DMS153 (cell line): ENCODE results near the gene TLR2.
A peak's percentile ranks its signal among the peaks of the same experiment; 100 is the strongest.

Experiments
- DNase-seq: peaks from one replicate; lab custom pipeline; 2025; lab: John Stamatoyannopoulos, UW

Gene TLR2

DNA sequence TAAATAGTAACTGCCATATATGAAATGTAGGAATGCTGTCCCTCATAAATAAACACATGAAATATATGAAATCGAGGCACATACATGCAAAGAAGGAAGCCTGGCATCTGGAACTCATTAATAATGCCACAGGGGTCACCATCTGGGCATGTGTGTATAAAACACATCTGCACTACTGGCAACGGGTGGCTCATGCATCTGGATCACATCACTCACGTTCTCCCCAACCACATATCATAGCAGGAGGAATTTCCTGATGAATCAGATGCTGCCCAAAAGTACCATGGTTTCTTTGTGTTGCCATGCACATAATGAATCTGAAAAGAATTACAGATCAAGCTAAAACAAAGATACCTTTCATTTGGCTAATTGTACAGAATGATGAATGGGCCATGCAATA lies 47.2 kb downstream of the TLR2 start:
- DNase-seq, result no peak

DNA sequence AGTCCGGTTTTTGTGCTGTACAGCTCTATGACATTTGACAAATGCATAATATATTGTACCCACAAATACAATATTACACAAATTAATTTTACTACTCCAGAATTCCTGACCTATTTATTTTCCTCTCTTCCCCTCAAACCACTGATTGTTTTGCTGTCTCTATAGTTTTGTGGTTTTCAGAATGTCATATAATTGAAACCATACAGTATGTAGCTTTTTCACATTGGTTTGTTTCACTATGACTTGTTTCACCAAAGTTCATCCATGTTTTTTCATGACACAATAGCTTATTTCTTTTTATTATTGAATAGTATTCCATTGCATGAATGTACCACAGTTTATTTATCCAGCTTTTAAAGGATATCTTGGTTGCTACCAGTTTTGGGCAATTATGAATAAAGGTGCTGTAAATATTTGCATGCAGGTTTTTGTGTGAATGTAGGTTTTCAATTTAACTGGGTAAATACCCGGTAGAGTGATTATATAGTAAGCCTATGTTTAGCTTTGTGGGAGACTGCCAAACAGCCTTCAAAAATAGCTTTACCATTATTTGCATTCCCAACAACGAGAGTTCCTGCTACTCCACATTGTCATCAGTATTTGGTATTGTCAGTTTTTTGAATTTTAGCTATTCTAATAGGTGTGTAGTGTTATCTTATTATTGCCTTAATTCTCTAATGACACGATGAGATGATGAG lies 49.8 kb downstream of the TLR2 start:
- DNase-seq, result no peak

DNA sequence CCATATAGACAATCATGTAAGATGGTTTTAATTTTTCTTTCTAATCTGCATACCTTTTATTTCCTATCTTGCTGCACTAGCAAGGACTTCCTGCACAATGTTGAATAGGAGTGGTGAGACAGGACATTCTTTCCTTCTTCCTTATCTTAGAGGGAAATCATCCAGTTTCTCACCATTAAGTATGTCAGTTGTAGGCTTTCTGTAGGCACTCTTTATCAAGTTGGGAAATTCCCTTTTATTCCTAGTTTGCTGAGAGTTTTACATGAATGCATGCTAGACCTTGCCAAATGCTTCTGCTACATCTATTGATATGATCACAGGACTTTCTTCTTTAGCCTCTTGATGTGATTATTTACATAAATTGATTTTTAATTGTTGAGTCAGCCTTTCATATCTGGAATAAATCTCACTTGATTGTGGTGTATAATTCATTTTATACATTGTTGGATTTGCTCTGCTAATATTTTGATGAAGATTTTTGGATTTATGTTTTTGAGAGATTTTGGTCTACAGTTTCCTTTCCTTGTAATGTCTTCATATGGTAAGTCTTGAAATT lies 51.9 kb downstream of the TLR2 start:
- DNase-seq, result no peak

DNA sequence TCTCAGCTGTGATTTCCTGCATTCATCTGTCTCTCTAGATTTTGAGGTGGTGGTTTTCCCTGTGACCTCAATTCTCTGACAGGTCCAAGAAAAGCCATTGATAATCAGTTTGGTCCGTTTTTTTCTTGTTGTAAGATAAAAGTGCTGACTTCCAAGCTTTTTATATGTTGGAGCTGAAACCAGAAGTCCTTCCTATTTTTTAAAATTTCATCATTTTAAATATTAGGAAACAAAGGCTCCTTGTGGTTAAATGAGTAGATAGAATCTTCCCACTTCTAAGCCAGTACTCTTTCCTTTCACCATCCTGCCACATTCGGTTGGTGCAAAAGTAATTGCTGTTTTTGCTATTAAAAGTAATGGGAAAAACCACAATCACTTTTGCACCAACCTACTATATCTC lies 57.5 kb downstream of the TLR2 start:
- DNase-seq, result no peak

DNA sequence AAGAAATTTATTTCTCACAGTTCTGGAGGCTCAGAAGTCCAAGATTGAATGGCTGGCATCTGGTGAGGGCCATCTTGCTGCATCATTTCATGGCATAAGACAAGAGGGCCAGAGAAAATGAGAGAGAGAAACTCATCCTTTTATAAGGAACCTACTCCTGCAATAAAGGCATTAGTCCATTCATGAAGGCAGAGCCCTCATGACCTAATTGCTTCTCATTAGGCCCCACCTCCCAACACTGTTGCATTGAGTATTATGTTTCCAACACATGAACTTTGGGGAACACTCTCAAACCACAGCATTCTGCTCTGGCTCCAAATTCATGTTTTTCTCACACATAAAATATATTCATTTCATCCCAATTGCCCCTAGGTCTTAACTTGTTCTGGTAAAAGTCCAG lies 61.6 kb downstream of the TLR2 start:
- DNase-seq, result no peak

DNA sequence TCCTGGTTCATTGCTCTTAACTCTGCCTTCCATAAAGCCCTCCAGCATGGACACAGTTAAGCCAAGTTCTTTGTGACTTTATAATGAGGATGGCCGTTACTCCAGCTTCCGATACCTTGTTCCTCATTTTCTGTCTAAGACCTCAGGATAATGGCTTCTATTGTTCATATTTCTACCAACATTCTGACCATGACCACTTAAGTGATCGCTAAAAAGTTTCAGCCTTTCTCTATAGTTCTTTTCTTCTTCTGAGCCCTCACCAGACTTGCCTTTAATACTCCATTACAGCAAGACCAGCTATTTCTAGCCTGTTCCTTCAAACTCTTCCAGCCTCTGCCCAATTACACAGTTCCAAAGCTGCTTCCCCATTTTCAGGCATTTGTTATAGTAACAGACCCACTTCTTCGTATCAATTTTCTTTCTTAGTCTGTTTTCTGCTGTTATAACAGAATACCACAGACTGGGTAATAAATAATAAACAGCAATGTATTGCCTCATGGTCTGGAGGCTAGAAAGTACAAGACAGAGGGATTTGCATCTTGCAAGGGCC lies 63.4 kb downstream of the TLR2 start:
- no peak for DNase-seq

DNA sequence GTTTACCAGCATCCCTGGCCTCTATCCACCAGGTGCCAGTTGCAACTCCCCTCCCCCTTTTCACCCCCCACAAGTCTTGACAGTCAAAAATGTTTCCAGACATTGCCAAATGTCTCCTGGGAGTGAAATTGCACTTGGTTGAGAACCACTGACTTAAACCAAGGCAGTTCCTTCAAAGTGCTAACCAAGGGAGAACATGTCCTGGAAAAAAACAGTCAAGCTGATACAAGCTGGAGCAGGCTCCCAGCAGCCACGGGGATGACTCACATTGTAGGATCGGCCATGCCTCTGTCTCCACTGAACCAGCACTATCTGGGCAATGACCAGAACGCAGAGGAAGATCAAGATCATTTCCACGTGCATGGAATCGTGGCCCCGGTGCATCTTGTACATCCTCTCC lies 64.3 kb downstream of the TLR2 start:
- no peak for DNase-seq

DNA sequence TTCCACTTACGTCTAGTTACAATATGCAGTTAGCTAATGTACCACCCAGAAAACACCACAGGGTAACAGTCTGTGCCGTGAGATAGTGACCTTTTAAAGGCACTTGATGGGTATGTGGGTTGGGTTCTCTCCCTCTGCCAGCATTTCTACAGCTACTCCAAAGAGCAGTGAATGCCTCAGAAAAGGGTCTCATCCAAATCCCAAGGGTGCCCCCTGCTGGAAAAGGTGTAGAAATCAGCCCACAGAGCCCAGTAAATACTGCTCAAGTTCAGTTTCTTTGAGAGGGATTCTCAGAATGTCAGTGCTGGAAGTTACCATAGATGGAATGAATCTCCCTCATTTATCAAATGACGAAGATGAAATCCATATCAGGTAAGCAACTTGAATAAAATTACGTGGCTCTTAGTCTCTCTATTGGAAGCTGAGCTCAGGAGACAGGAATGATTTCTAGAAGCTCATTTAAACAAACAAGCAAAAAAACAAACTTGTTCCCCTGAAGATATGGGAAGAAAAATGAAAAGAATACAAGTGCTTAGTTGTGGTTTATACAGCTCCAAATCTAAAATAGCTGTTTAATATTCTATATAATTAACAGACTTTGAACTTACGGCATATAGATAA lies 66.2 kb downstream of the TLR2 start:
- peak; percentile 49 for DNase-seq

DNA sequence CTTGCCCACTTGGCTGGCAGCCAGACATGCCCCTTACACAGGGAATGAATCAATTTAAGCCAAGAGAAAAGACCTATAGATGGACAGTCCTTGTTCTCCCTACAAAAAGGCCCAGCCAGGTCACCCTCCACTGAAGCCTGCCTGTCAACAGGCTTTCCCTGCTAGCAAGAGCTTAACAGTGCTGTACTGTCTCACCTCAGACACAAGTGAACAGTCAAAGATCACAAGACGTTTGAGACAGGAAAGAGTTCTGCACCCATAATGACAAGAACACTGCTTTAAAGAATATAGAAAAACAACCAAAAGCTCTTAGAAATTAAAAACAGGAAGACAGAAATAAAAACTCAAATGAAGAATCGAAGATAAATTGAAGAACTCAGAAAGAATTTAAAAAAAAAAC lies 71.1 kb downstream of the TLR2 start:
- no peak for DNase-seq
